Coronary artery (tissue), 2 donors: ENCODE data around the gene CLCN6.

Experiments
- DNase-seq: peaks from one replicate; pipeline ENCODE4 v3.0.0-alpha.2; 2017; ENCODE audit warnings: low spot score
- H3K27ac ChIP-seq, 2 donors: fragments of 200-600 bp; sonication (generic); one replicate each; pipeline ENCODE4 v1.5.1; 2016 to 2019
- H3K4me3 ChIP-seq: fragments of 200-600 bp; sonication (generic); 2 replicates; pipeline ENCODE4 v1.5.1; 2016; ENCODE audit warnings: mild to moderate bottlenecking, moderate library complexity
- CTCF ChIP-seq: fragments of 200-600 bp; sonication (generic); IDR thresholded peaks from one replicate; pipeline ENCODE4 v1.5.1; 2019; ENCODE audit warnings: antibody characterized with exemption

The CLCN6 gene

GRCh38 chr1:11874624-11875023 is 68.6 kb downstream of the CLCN6 start:
- peak overlapping the region in 1 of 2 donors; percentile 16 for H3K27ac ChIP-seq
- no peak for TF ChIP-seq CTCF
- no peak overlapping the region for H3K4me3 ChIP-seq
- no peak for DNase-seq

- Histone ChIP-seq H3K4me3 (no peak overlapping the region), H3K27ac (peak overlapping the region in 1 of 2 donors; percentile 16)
- DNase-seq = no peak
- TF ChIP-seq CTCF = no peak
Measured at GRCh38 chr1:11875094-11875493, 69.1 kb downstream of the CLCN6 start.

- no peak overlapping the region for H3K4me3 ChIP-seq
- no peak overlapping the region for H3K27ac ChIP-seq
- DNase-seq = no peak
- TF ChIP-seq CTCF = no peak
Measured at GRCh38 chr1:11877074-11877473, 71.1 kb downstream of the CLCN6 start.

GRCh38 chr1:11878081-11878890 is 72.3 kb downstream of the CLCN6 start:
- TF ChIP-seq CTCF = no peak
- no peak for DNase-seq

GRCh38 chr1:11878891-11879190 is 72.8 kb downstream of the CLCN6 start:
- no peak overlapping the region for H3K27ac ChIP-seq
- H3K4me3 ChIP-seq = no peak overlapping the region
- DNase-seq = no peak
- no peak for TF ChIP-seq CTCF

More at GRCh38 chr1:11878081-11878890, 72.3 kb downstream of the CLCN6 start:
- H3K4me3 ChIP-seq = no peak overlapping the region
- H3K27ac ChIP-seq = no peak overlapping the region

- TF ChIP-seq CTCF = no peak
Measured at GRCh38 chr1:11879311-11880180, 73.6 kb downstream of the CLCN6 start.

More at GRCh38 chr1:11879311-11880180, 73.6 kb downstream of the CLCN6 start:
- no peak for DNase-seq
- Histone ChIP-seq H3K27ac (no peak overlapping the region), H3K4me3 (no peak overlapping the region)
